ENCODE measurements around the gene BBS2. TPM values are rescaled to one million over a fixed set of nuclear protein-coding genes. Genes with fewer than 3 reads are reported as not detected.

Gene BBS2
- total RNA-seq, 1 donor from 2014 or later, result 18.0 TPM

- Mint-ChIP-seq H3K27me3 (ENCODE audit: low read depth) (no peaks in the 10 kb centered on the region), H3K9me3 (no peaks in the 10 kb centered on the region), H3K4me1 (ENCODE audit: low read depth) (peaks cover 2% of the 10 kb centered on the region), H3K4me3 (ENCODE audit: low read depth) (no peak overlapping the region), H3K27ac (no peak overlapping the region), H3K36me3 (ENCODE audit: low read depth) (peaks cover 78% of the 10 kb centered on the region)
- intact Hi-C loops (cut with micrococcal nuclease), result no loop called here
- no peak for DNase-seq (ENCODE audit: low spot score)
Observed at GRCh38 chr16:56462064-56462796, 57.6 kb downstream of the BBS2 start.

DNA sequence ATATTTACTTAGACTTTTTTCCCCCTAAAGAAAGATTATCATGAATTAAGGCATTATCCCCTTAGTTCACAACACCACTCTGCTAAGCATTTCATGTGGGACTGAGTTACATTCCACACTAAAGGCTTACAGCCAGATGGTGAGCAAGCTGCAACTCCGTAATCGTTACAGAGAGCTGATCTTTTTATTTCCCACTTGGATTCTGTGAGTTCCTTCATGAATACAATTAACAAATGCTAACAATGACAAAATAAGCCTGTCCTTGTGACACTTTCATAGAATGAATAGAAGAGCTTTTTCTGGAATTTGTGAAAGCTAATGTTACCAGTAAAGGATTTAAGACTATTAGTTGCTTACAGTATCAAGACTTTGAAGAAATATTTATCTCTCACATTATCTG, 59.7 kb downstream of the BBS2 start:
- H3K9me3 Mint-ChIP-seq, result no peaks in the 10 kb centered on the region
- H3K4me1 Mint-ChIP-seq (ENCODE audit: low read depth), result peaks cover 13% of the 10 kb centered on the region
- no peak overlapping the region for H3K4me3 Mint-ChIP-seq (ENCODE audit: low read depth)
- no peak for DNase-seq (ENCODE audit: low spot score)
- H3K27me3 Mint-ChIP-seq (ENCODE audit: low read depth), result no peaks in the 10 kb centered on the region
- H3K36me3 Mint-ChIP-seq (ENCODE audit: low read depth), result peaks cover 80% of the 10 kb centered on the region
- H3K27ac Mint-ChIP-seq, result no peak overlapping the region
- intact Hi-C loops (cut with micrococcal nuclease), result no loop called here

DNA sequence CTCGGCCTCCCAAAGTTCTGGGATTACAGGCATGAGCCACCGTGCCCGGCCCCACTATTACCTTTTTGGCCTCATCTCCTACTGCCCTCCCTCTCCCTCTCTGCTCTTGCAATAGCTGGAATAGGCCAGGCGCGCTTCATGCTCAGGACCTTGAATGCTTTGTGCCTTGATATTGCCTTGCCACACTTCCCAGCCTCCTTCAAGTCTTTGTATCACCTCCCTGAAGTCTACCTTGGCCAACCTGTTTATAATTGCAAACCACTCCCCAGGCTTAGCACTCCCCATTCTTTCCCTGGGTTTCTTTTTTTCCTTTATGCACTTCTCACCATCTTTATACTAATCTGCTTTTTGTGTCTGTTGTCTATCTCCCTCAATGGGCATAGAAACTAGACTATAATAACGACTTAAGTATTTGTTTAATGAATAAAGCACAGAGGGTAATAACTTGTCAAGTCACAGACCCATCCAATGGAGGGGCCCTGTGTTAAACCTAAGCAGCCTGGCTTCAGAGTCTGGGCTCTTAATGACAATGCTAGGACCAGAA, 61.8 kb downstream of the BBS2 start:
- Mint-ChIP-seq H3K4me1 (ENCODE audit: low read depth) (peaks cover 19% of the 10 kb centered on the region), H3K36me3 (ENCODE audit: low read depth) (peaks cover 85% of the 10 kb centered on the region), H3K27ac (peak overlapping the region; percentile 18), H3K9me3 (no peaks in the 10 kb centered on the region), H3K27me3 (ENCODE audit: low read depth) (no peaks in the 10 kb centered on the region), H3K4me3 (ENCODE audit: low read depth) (no peak overlapping the region)
- intact Hi-C loops (cut with micrococcal nuclease), result no loop called here
- DNase-seq (ENCODE audit: low spot score), result no peak

GRCh38 chr16:56451753-56452689, 67.8 kb downstream of the BBS2 start:
- no peak for DNase-seq (ENCODE audit: low spot score)
- intact Hi-C loops (cut with micrococcal nuclease), result loop anchor here (1.0 to 5.0 kb wide), 5 partner anchors 27 to 735 kb away; partner anchors contain the start of genes AMFR, BBS2, MT1X and PSME3IP1
- H3K4me1 Mint-ChIP-seq (ENCODE audit: low read depth), result peaks cover 54% of the 10 kb centered on the region
- H3K9me3 Mint-ChIP-seq, result no peaks in the 10 kb centered on the region
- H3K36me3 Mint-ChIP-seq (ENCODE audit: low read depth), result peaks cover 77% of the 10 kb centered on the region
- peak overlapping the region; percentile 95 for H3K27ac Mint-ChIP-seq
- peak overlapping the region; percentile 97 for H3K4me3 Mint-ChIP-seq (ENCODE audit: low read depth)
- no peaks in the 10 kb centered on the region for H3K27me3 Mint-ChIP-seq (ENCODE audit: low read depth)

GRCh38 chr16:56450986-56451752, 68.7 kb downstream of the BBS2 start, which contains the start of the genes NUDT21 and OGFOD1:
Gene NUDT21 (minus strand): TSS chr16:56451332. CDS start chr16:56451202, 130 bp downstream.
Gene OGFOD1 (plus strand): TSS chr16:56451554. CDS start chr16:56451613, 59 bp downstream.
- Mint-ChIP-seq H3K9me3 (no peaks in the 10 kb centered on the region), H3K4me1 (ENCODE audit: low read depth) (peaks cover 53% of the 10 kb centered on the region), H3K4me3 (ENCODE audit: low read depth) (peak within 1 kb of the TSS; percentile 97), H3K36me3 (ENCODE audit: low read depth) (peaks cover 75% of the 10 kb centered on the region), H3K27me3 (ENCODE audit: low read depth) (no peaks in the 10 kb centered on the region), H3K27ac (peak within 1 kb of the TSS; percentile 95)
- DNase-seq (ENCODE audit: low spot score), result peak; percentile 92
- intact Hi-C loops (cut with micrococcal nuclease), result loop anchor here (1.0 to 5.0 kb wide), 5 partner anchors 26 to 736 kb away; partner anchors contain the start of genes AMFR, BBS2, MT1X and PSME3IP1

- Mint-ChIP-seq H3K4me1 (ENCODE audit: low read depth) (peaks cover 47% of the 10 kb centered on the region), H3K4me3 (ENCODE audit: low read depth) (peak overlapping the region; percentile 97), H3K9me3 (no peaks in the 10 kb centered on the region), H3K27ac (peak overlapping the region; percentile 95), H3K27me3 (ENCODE audit: low read depth) (no peaks in the 10 kb centered on the region), H3K36me3 (ENCODE audit: low read depth) (peaks cover 75% of the 10 kb centered on the region)
- DNase-seq (ENCODE audit: low spot score), result no peak
- intact Hi-C loops (cut with micrococcal nuclease), result loop anchor here (5.0 kb wide), 3 partner anchors 72 to 737 kb away; partner anchors contain the start of genes BBS2, MT1X, PSME3IP1 and RSPRY1
Observed at GRCh38 chr16:56450275-56450985, 69.4 kb downstream of the BBS2 start.

- Mint-ChIP-seq H3K9me3 (no peaks in the 10 kb centered on the region), H3K36me3 (ENCODE audit: low read depth) (peaks cover 70% of the 10 kb centered on the region), H3K27me3 (ENCODE audit: low read depth) (no peaks in the 10 kb centered on the region), H3K4me1 (ENCODE audit: low read depth) (peaks cover 42% of the 10 kb centered on the region), H3K4me3 (ENCODE audit: low read depth) (peak overlapping the region; percentile 97), H3K27ac (peak overlapping the region; percentile 90)
- intact Hi-C loops (cut with micrococcal nuclease), result no loop called here
- no peak for DNase-seq (ENCODE audit: low spot score)
Observed at GRCh38 chr16:56448005-56448404, 71.8 kb downstream of the BBS2 start.

DNA sequence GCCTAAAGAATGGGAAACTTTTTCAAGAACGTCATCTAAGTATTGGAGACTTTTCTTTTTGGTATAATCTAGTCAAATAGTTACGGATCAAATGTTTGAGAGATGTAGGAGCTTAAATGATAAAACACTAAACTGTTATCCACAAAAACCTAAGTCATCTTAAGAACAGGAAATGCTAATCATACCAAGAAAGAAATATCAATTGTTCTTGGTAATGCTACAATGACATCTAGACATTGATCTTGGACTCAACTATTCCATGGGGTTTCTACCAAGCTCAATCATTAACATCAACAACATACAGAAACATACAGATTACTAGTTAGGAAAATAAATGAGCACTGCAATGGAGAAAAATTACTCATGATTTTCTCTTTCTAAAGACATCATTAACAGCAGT, 72.5 kb downstream of the BBS2 start:
- H3K27me3 Mint-ChIP-seq (ENCODE audit: low read depth), result no peaks in the 10 kb centered on the region
- intact Hi-C loops (cut with micrococcal nuclease), result no loop called here

DNA sequence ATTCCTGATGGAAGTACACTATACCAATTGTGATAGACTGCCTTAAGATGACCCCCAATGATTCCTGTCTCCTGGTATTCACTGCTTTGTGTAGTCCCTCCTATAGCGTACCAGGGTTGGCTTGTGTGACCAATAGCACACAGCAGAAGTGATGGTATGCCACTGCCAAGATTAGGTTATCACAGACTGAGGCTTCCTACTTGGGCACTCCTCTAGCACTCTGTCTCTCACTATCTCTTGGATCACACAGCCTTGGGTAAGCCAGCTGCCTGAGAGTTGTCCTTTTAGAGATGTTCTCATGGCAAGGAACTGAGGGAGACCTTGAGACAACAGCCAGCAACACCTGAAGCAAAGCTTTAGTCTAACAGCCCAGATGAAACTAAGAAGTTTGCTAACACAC, 81.8 kb downstream of the BBS2 start:
- Mint-ChIP-seq H3K27ac (no peak overlapping the region), H3K4me1 (ENCODE audit: low read depth) (peaks cover 15% of the 10 kb centered on the region), H3K9me3 (no peaks in the 10 kb centered on the region), H3K4me3 (ENCODE audit: low read depth) (no peak overlapping the region), H3K27me3 (ENCODE audit: low read depth) (no peaks in the 10 kb centered on the region), H3K36me3 (ENCODE audit: low read depth) (peaks cover 66% of the 10 kb centered on the region)
- no peak for DNase-seq (ENCODE audit: low spot score)
- intact Hi-C loops (cut with micrococcal nuclease), result no loop called here

More for the DNA sequence above, 72.5 kb downstream of the BBS2 start:
- Mint-ChIP-seq H3K4me1 (ENCODE audit: low read depth) (peaks cover 38% of the 10 kb centered on the region), H3K27ac (peak overlapping the region; percentile 90), H3K9me3 (no peaks in the 10 kb centered on the region), H3K36me3 (ENCODE audit: low read depth) (peaks cover 70% of the 10 kb centered on the region), H3K4me3 (ENCODE audit: low read depth) (peak overlapping the region; percentile 51)
- DNase-seq (ENCODE audit: low spot score), result no peak

DNA sequence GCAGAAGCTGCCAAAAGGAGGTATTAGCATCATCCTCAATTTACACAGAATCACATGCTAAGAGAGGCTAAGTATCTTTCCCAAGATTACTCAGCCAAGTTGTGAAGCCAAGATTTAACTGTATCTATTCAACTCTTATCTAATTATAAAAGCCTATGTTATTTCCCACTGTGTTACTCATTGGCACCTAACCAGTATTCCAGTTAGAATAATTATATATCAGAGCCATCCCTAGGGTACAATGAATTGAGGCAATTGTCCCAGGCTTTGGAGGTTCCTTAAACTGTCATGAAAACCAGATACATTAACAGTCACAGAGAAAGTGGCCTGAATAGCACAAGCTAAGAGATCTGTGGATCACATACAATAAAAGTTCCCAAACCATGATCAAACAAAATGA, 83.6 kb downstream of the BBS2 start:
- intact Hi-C loops (cut with micrococcal nuclease), result no loop called here
- H3K36me3 Mint-ChIP-seq (ENCODE audit: low read depth), result peaks cover 63% of the 10 kb centered on the region
- no peak for DNase-seq (ENCODE audit: low spot score)
- no peaks in the 10 kb centered on the region for H3K9me3 Mint-ChIP-seq
- no peaks in the 10 kb centered on the region for H3K27me3 Mint-ChIP-seq (ENCODE audit: low read depth)
- H3K4me1 Mint-ChIP-seq (ENCODE audit: low read depth), result peaks cover 10% of the 10 kb centered on the region
- no peak overlapping the region for H3K27ac Mint-ChIP-seq
- H3K4me3 Mint-ChIP-seq (ENCODE audit: low read depth), result no peak overlapping the region
